HCT116 (cell line): Measurements from ENCODE around the gene ZMYND10.

Source experiments
- CBX3 ChIP-seq: IDR thresholded peaks from 2 replicates; pipeline ENCODE4 v1.6.1; 2012; ENCODE audit warnings: low read depth
- CTCF ChIP-seq, 3 experiments: fragments of 200-600 bp in 1 of 3; sonication (generic) in 1 of 3; IDR thresholded peaks in 2 of 3; conservative IDR thresholded peaks in 1 of 3; 2 replicates each; pipeline ENCODE4 v1.5.1; 2012 to 2017; ENCODE audit warnings: low read depth in 2 of 3, low read length in 2 of 3, antibody characterized with exemption in 1 of 3, borderline replicate concordance in 1 of 3, control low read depth in 1 of 3, mild to moderate bottlenecking in 1 of 3, mixed read lengths in 1 of 3, mixed run types in 1 of 3, moderate library complexity in 1 of 3; ENCODE audit not compliant: insufficient read depth in 1 of 3
- EZH2 ChIP-seq: fragments of 200-600 bp; sonication (generic); IDR thresholded peaks from 2 replicates; pipeline ENCODE4 v1.6.1; 2017; ENCODE audit warnings: antibody characterized with exemption, mixed run types
- EZH2phosphoT487 ChIP-seq: fragments of 200-600 bp; IDR thresholded peaks from 2 replicates; pipeline ENCODE4 v1.6.1; 2018; ENCODE audit warnings: antibody characterized with exemption, borderline replicate concordance
- FOSL1 ChIP-seq: IDR thresholded peaks from 2 replicates; pipeline ENCODE4 v1.6.1; 2012; ENCODE audit warnings: low read depth
- POLR2A ChIP-seq: IDR thresholded peaks from 2 replicates; pipeline ENCODE4 v1.7.0; 2011; ENCODE audit warnings: borderline replicate concordance; ENCODE audit not compliant: insufficient read depth, insufficient read length; ENCODE audit errors: extremely low read depth
- RAD21 ChIP-seq: IDR thresholded peaks from 2 replicates; pipeline ENCODE4 v1.6.1; 2012; ENCODE audit warnings: low read depth, mild to moderate bottlenecking
- REST ChIP-seq: IDR thresholded peaks from 2 replicates; pipeline ENCODE4 v1.6.1; 2012; ENCODE audit warnings: low read depth
- YY1 ChIP-seq: IDR thresholded peaks from 2 replicates; pipeline ENCODE4 v1.6.1; 2011; ENCODE audit warnings: low read length, low read depth, moderate library complexity, mild to moderate bottlenecking; ENCODE audit not compliant: insufficient replicate concordance; ENCODE audit errors: extremely low read depth
- ZNF274 ChIP-seq: fragments of 200-500 bp; sonication (Bioruptor generic); IDR thresholded peaks from 2 replicates; pipeline ENCODE4 v1.6.1; 2014; ENCODE audit warnings: mild to moderate bottlenecking, low read depth, low read length, inconsistent platforms

GRCh38 chr3:50369012-50369670 lies 23.6 kb upstream of the ZMYND10 start:
- TF ChIP-seq EZH2 (no peak), CTCF (IDR thresholded peaks at IDR 0.05 in 2 of 3, conservative IDR thresholded peaks at IDR 0.05 in 1 of 3; ENCODE audit: borderline replicate concordance in 1 of 3, insufficient read depth in 1 of 3, low read depth in 2 of 3, low read length in 2 of 3) (no peak), EZH2phosphoT487 (no peak), RAD21 (no peak), FOSL1 (no peak), CBX3 (no peak), REST (no peak), POLR2A (no peak), ZNF274 (no peak), YY1 (no peak)
